K562 (cell line): ENCODE results near the gene EFR3B. TPM values are rescaled to one million over a fixed set of nuclear protein-coding genes. Genes with fewer than 3 reads are reported as not detected.
A peak's percentile ranks its signal among the peaks of the same experiment; 100 is the strongest.

Experiments
- ATAC-seq: fragments of 200-7000 bp; cut with Tn5 transposase; 3 replicates; pipeline ENCODE4 v1.9.1; 2020; ENCODE audit warnings: moderate library complexity
- BruUV-seq: library from RNA; stranded (reverse); fragments of 400-500 nt; replicated peaks from 2 replicates; lab custom pipeline; 2021; lab: Mats Ljungman, UMichigan
- CTCF ChIA-PET: fragments of 300-600 bp; formaldehyde crosslinking; extraction: SDS; loops from one replicate; lab custom pipeline; 2021; ENCODE audit warnings: low intra/inter-chr PET ratio; lab: Yijun Ruan, JAX
- POLR2A ChIA-PET: fragments of 300-600, 350-650 bp; sonication (Branson Sonifier 250); formaldehyde crosslinking; extraction: SDS; loops from one replicate; lab custom pipeline; 2021; ENCODE audit warnings: antibody characterized with exemption, inconsistent platforms; lab: Yijun Ruan, JAX
- DNase-seq, 4 experiments: peaks; one replicate each; pipeline versions ENCODE4 v3.0.0 to v3.0.0-alpha.2; 2011 to 2018; ENCODE audit warnings: low spot score in 3 of 4, mixed read lengths in 3 of 4; ENCODE audit errors: extremely low read depth in 1 of 4
- FAIRE-seq: peaks from 2 replicates; lab custom pipeline; 2011; peaks lifted over from hg19 to GRCh38; lab: Jason Lieb, UNC
- H2AFZ ChIP-seq: 2 replicates; pipeline ENCODE4 v1.6.0; 2011; ENCODE audit warnings: low read depth, low read length, control low read depth, inconsistent platforms
- H3K27ac ChIP-seq: fragments of 200-600 bp; 3 replicates; pipeline ENCODE4 v1.8.0; 2011; ENCODE audit warnings: low read depth, mild to moderate bottlenecking, control low read depth, inconsistent platforms, low read length, moderate library complexity, mixed read lengths; ENCODE audit errors: extremely low read depth
- H3K27me3 ChIP-seq, 2 experiments: fragments of 300-600 bp in 1 of 2; 2 replicates in 1 of 2; 3 replicates in 1 of 2; pipeline versions ENCODE4 v1.6.0 to v1.8.0; 2011; ENCODE audit warnings: inconsistent platforms in 2 of 2, low read length in 2 of 2, mild to moderate bottlenecking in 1 of 2, mixed read lengths in 1 of 2, moderate library complexity in 1 of 2; ENCODE audit not compliant: control insufficient read depth in 2 of 2, insufficient read depth in 2 of 2
- H3K36me3 ChIP-seq: fragments of 300-600 bp; 3 replicates; pipeline ENCODE4 v1.8.0; 2011; ENCODE audit warnings: mild to moderate bottlenecking, low read length, inconsistent platforms; ENCODE audit not compliant: control insufficient read depth, insufficient read depth
- H3K4me1 ChIP-seq, 2 experiments: fragments of 200-600 bp in 1 of 2; replicated peaks in 1 of 2; 2 replicates in 1 of 2; 3 replicates in 1 of 2; pipeline versions ENCODE4 v1.5.1 to v1.8.0; 2011; ENCODE audit warnings: inconsistent platforms in 2 of 2, low read length in 2 of 2, mild to moderate bottlenecking in 1 of 2, mixed read lengths in 1 of 2, moderate library complexity in 1 of 2; ENCODE audit not compliant: control insufficient read depth in 2 of 2, insufficient read depth in 2 of 2
- H3K4me2 ChIP-seq: 2 replicates; pipeline ENCODE4 v1.6.1; 2011; ENCODE audit warnings: low read length, control low read depth, inconsistent platforms, mixed read lengths; ENCODE audit not compliant: insufficient read depth
- H3K4me3 ChIP-seq: fragments of 200-600 bp; sonication (generic), shearing (Covaris generic); 2 replicates; pipeline ENCODE4 v1.5.1; 2016; ENCODE audit warnings: control low read depth, inconsistent platforms
- H3K79me2 ChIP-seq: fragments of 200-600 bp; 3 replicates; pipeline ENCODE4 v1.8.0; 2011; ENCODE audit warnings: low read length, inconsistent platforms; ENCODE audit not compliant: control insufficient read depth, insufficient read depth
- H3K9ac ChIP-seq, 2 experiments: 2 replicates each; pipeline versions ENCODE4 v1.6.0 to v1.6.1; 2011; ENCODE audit warnings: low read depth in 2 of 2, low read length in 2 of 2, control low read depth in 1 of 2, inconsistent platforms in 1 of 2, mild to moderate bottlenecking in 1 of 2, mixed read lengths in 1 of 2; ENCODE audit not compliant: insufficient read depth in 1 of 2
- H3K9me1 ChIP-seq: one replicate; pipeline ENCODE4 v1.6.0; 2011; ENCODE audit warnings: inconsistent platforms, mild to moderate bottlenecking, low read length, moderate library complexity; ENCODE audit not compliant: control insufficient read depth, insufficient read depth
- H3K9me3 ChIP-seq: replicated peaks from 2 replicates; pipeline ENCODE4 v1.5.1; 2011; ENCODE audit warnings: low read depth, low read length, inconsistent platforms; ENCODE audit not compliant: control insufficient read depth, insufficient read depth
- H4K20me1 ChIP-seq: replicated peaks from 2 replicates; pipeline ENCODE4 v1.6.1; 2011; ENCODE audit warnings: low read length, inconsistent platforms, mixed read lengths; ENCODE audit not compliant: control insufficient read depth, insufficient read depth
- HNRNPUL1 ChIP-seq: fragments of 200-400 bp; formaldehyde crosslinking; IDR thresholded peaks from 2 replicates; pipeline ENCODE4 v1.6.1; 2017; ENCODE audit warnings: low read length
- KAT8 ChIP-seq: fragments of 450-650 bp; IDR thresholded peaks from 2 replicates; pipeline ENCODE4 v1.6.1; 2016; ENCODE audit warnings: low read depth, mild to moderate bottlenecking
- MCM3 ChIP-seq: fragments of 450-650 bp; IDR thresholded peaks from 2 replicates; pipeline ENCODE4 v1.6.1; 2016
- PHF20 ChIP-seq: fragments of 450-650 bp; IDR thresholded peaks from 2 replicates; pipeline ENCODE4 v1.6.1; 2018; ENCODE audit not compliant: partially characterized antibody
- RNF2 ChIP-seq: sonication (generic); IDR thresholded peaks from 2 replicates; pipeline ENCODE4 v1.6.1; 2016
- ZNF766 ChIP-seq: fragments of 200-800 bp; sonication (Bioruptor generic); conservative IDR thresholded peaks from 2 replicates; pipeline ENCODE4 v1.6.1; 2016; ENCODE audit warnings: missing genetic modification characterization, missing compliant biosample characterization
- WGBS: fragments of 100-300 bp; shearing (Covaris generic); methylation state at CpG from one replicate; pipeline ENCODE4 v1.1.6; 2016; ENCODE audit warnings: low coverage, mixed read lengths; ENCODE audit not compliant: insufficient coverage; ENCODE audit errors: missing lambda C conversion rate; 5-methylcytosine and 5-hydroxymethylcytosine counted together
- in situ Hi-C: fragments of 300-500 bp; cut with MboI; formaldehyde crosslinking; loops from 4 replicates; pipeline ENCODE4 v1.15.0; 2018; ENCODE audit warnings: inconsistent platforms, mixed read lengths
- intact Hi-C: fragments of 100-400 bp; cut with micrococcal nuclease; formaldehyde crosslinking; loops from 2 replicates; pipeline ENCODE4 v1.14.2; 2022
- polyA plus RNA-seq, 8 experiments: library from polyadenylated mRNA; depleted of rRNA in 4 of 8; stranded (reverse) in 5 of 8; unstranded in 3 of 8; fragments of >200 nt; fragmentation: Nextera tagmentation in 2 of 8; fragmentation: Illumina TruSeq in 1 of 8; extraction: Ambion mirVana in 2 of 8; extraction: Trizol in 1 of 8; gene quantifications; 2 replicates each; pipeline versions ENCODE4 v1.2.1 to v1.2.3, GENCODE V29; 2011 to 2014; ENCODE audit warnings: inconsistent platforms in 1 of 8, missing spikeins in 1 of 8
- total RNA-seq, 7 experiments: library from RNA; depleted of rRNA in 6 of 7; stranded (reverse); fragments of >200 nt in 6 of 7; fragmentation: Illumina TruSeq in 2 of 7; extraction: Trizol in 2 of 7; gene quantifications; 2 replicates each; pipeline versions ENCODE4 v1.2.1 to v1.2.3, GENCODE V29; 2011 to 2021; ENCODE audit warnings: low replicate concordance in 1 of 7
- TF ChIP-seq, protein P1 (sequence below): fragments of 450-650 bp; IDR thresholded peaks from 2 replicates; pipeline ENCODE4 v1.6.1; 2014; ENCODE audit warnings: low read depth, mild to moderate bottlenecking, moderate library complexity, borderline replicate concordance
- TF ChIP-seq, protein P2 (sequence below): fragments of 250-450 bp; sonication (Bioruptor Pico); IDR thresholded peaks from 2 replicates; pipeline ENCODE4 v1.8.0; 2021; ENCODE audit warnings: borderline replicate concordance, mild to moderate bottlenecking, moderate library complexity; ENCODE audit not compliant: poor library complexity, severe bottlenecking
- TF ChIP-seq, protein P3 (sequence below): sonication (generic); formaldehyde crosslinking; IDR thresholded peaks from 2 replicates; pipeline ENCODE4 v1.8.0; 2022; ENCODE audit warnings: mild to moderate bottlenecking, low read depth, missing genetic modification reagents

The EFR3B gene
- total and polyA plus RNA-seq, 9 of the 15 experiments (the other 6 are each of a cell fraction or from before 2014, with no cell fraction given), result not detected

DNA sequence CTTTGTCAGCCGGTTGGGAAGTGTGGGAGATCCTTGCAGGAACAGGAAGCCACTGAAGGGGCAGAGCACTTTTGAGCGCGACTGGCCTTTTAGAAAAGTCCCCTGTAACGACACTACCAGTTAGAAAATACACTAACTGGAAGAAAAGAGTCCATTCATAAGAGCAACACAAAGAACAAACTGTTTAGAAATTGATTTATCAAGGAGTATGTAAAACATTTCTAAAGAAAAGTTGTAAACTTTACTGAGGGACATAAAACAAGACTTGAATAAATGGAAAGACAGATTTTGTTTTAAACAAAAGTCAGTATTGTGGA lies 156.3 kb downstream of the EFR3B start:
- FAIRE-seq, result no peak

More for the DNA sequence above, 156.3 kb downstream of the EFR3B start:
- CTCF ChIA-PET, result no interaction called here
- H3K4me1 ChIP-seq, result peaks cover 0 to 5% of the 10 kb centered on the region in 2 experiments; a peak in 2 of 5 replicates
- H3K4me2 ChIP-seq, result no peak overlapping the region
- ATAC-seq (no peak), DNase-seq (no peak)
- WGBS, result 27% methylated on average over 4 of the region's 4 CpGs
- in situ Hi-C loops, result no loop called here
- no peak overlapping the region for H3K27ac ChIP-seq
- no peak for TF ChIP-seq MCM3
- TF ChIP-seq KAT8, result no peak
- TF ChIP-seq, protein P1, sequence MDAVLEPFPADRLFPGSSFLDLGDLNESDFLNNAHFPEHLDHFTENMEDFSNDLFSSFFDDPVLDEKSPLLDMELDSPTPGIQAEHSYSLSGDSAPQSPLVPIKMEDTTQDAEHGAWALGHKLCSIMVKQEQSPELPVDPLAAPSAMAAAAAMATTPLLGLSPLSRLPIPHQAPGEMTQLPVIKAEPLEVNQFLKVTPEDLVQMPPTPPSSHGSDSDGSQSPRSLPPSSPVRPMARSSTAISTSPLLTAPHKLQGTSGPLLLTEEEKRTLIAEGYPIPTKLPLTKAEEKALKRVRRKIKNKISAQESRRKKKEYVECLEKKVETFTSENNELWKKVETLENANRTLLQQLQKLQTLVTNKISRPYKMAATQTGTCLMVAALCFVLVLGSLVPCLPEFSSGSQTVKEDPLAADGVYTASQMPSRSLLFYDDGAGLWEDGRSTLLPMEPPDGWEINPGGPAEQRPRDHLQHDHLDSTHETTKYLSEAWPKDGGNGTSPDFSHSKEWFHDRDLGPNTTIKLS, result no peak
- TF ChIP-seq RNF2, result no peak
- no peak for TF ChIP-seq ZNF766 (CRISPR knock-in tag)
- TF ChIP-seq, protein P2, sequence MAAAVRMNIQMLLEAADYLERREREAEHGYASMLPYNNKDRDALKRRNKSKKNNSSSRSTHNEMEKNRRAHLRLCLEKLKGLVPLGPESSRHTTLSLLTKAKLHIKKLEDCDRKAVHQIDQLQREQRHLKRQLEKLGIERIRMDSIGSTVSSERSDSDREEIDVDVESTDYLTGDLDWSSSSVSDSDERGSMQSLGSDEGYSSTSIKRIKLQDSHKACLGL, result no peak
- TF ChIP-seq, protein P3, sequence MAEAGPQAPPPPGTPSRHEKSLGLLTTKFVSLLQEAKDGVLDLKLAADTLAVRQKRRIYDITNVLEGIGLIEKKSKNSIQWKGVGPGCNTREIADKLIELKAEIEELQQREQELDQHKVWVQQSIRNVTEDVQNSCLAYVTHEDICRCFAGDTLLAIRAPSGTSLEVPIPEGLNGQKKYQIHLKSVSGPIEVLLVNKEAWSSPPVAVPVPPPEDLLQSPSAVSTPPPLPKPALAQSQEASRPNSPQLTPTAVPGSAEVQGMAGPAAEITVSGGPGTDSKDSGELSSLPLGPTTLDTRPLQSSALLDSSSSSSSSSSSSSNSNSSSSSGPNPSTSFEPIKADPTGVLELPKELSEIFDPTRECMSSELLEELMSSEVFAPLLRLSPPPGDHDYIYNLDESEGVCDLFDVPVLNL (CRISPR knock-in tag), result no peak
- TF ChIP-seq PHF20, result no peak
- no peak for TF ChIP-seq HNRNPUL1
- POLR2A ChIA-PET, result interaction anchor here (0.6 kb wide), 1 partner anchor 19 kb away, joined by 3 read pairs; no protein-coding TSS in a partner anchor
- no peaks in the 10 kb centered on the region for H3K36me3 ChIP-seq
- H3K4me3 ChIP-seq, result no peak overlapping the region
- no peaks in the 10 kb centered on the region for H3K9me1 ChIP-seq
- peak overlapping the region; percentile 44 for H2AFZ ChIP-seq
- 0 out of 5 replicates have a peak, but pooled peaks cover 0 to 2% of the 10 kb centered on the region in 2 experiments for H3K27me3 ChIP-seq
- intact Hi-C loops, result loop anchor here (5.0 kb wide), 2 partner anchors 371 to 786 kb away; no protein-coding TSS in a partner anchor
- no peaks in the 10 kb centered on the region for H3K79me2 ChIP-seq
- no peak overlapping the region for H3K9ac ChIP-seq
- BruUV-seq, result no TSS peak
- H3K9me3 ChIP-seq, result no peaks in the 10 kb centered on the region
- H4K20me1 ChIP-seq, result no peaks in the 10 kb centered on the region
